CD4-positive, alpha-beta T cell treated with Interleukin-4 for 1 hour (primary cell): ENCODE data around the gene ERCC6.

Experiments used
- DNase-seq, 2 donors: peaks; one replicate each; pipeline ENCODE4 v3.0.0-alpha.2; 2020 to 2022

ERCC6 gene

DNA sequence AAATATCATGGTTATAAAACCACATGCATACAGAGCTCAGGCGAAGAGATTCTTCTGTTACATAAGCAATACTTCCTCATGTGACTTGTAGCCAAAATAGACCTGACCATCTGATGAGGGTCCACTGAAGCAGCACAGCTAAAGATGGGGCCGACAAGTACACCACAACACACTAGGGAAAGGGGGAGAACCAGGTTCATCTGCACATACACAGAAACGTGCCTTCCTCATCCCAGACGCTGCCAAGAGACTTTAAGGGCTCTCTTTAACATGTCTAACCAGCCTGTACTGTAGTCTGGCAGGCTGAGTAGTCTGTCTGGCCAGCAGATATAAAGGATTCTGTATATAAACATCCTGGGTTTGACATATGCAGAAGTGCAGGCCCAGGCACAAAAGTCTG lies 30.3 kb downstream of the ERCC6 start:
- DNase-seq = no peak

GRCh38 chr10:49508249-49508648 lies 30.7 kb downstream of the ERCC6 start:
- peak; percentile 15 to 61 for DNase-seq

DNA sequence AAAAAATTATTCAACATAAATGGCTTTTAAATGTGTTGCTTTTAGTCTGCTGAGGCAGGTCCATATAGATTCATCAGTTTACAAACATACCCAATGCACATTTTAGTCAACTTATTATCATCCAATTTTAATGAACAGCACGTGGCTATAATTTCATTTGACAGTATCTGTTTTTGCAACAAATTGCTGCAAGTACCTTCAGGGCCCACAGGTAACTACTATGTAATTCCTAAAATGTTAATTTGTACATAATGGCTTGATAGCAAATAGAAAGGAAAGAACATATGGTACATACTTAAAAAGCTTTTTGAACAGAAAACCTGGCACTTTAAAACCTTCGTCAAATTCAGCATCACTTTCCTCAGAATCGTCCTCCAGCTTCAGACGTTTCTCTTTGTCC lies 33.3 kb downstream of the ERCC6 start:
- DNase-seq = no peak

GRCh38 chr10:49505076-49505475 lies 33.8 kb downstream of the ERCC6 start:
- no peak for DNase-seq

- DNase-seq = no peak
Measured at GRCh38 chr10:49504528-49504927, 34.4 kb downstream of the ERCC6 start.

- DNase-seq = no peak
Measured at GRCh38 chr10:49502358-49502757, 36.6 kb downstream of the ERCC6 start.

GRCh38 chr10:49500412-49500811 lies 38.5 kb downstream of the ERCC6 start:
- no peak for DNase-seq

DNA sequence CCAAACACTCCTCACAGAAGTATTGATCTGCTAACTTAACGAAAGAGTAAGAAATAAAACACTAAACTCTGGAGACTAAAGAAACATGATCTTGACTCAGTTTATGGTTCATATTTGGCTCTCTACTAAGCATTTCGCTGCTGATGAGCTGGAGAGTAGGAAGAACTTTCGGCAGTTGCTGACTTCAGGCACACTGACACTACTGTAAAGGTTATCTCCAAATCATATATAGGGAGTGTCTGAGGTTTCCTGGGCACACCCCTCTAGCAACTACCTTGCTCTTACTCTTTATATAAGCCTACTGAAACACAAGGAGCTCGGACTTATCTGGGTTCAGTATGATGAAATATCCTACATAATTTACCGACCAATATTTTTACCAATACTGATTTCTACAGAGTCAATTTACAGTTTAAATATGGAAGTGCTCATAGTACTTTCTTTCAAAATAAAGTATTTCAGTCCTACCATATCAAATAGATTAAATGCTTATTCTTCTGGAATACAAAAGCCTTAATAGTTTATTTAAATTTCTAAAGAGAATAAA lies 39.5 kb downstream of the ERCC6 start:
- no peak for DNase-seq

DNA sequence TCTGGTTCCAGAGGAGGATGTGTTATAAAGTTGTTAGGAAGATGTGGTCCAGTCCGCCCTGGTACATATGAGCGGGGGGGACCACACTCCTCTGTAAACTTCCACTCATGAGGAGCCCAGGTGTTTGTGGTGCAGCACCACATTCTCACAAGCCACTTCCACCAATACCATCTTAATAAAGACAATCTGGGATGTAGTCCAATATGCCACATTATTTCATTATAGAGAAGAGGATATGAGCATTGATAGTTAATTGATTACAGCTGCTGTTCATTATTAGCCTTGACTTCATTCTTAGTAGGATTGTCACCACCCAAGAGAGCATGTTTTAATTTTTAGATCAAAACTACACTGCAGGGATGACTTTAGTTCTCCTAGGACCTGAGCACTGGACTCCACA lies 40.5 kb downstream of the ERCC6 start:
- DNase-seq = no peak

- no peak for DNase-seq
Measured at GRCh38 chr10:49497358-49497757, 41.6 kb downstream of the ERCC6 start.

GRCh38 chr10:49488056-49488717 lies 50.7 kb downstream of the ERCC6 start:
- no peak for DNase-seq

DNA sequence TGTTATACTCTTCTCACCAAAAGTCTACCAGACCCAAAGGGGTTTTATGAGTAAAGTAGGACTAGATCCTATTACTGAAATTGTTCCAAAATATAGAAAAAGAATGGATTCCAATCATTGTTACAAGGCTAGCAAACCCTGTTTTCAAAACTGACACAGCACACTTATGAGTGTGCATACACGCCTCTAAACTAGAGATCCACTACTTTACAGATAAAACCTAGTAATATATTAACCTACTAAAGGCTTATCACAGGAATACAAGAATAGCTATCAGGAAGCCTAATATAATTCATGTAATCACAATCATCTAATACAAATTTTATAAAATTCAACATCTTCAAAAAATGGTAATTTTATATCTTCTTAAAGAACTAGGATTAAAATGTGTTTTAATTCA lies 52.2 kb downstream of the ERCC6 start:
- no peak for DNase-seq

DNA sequence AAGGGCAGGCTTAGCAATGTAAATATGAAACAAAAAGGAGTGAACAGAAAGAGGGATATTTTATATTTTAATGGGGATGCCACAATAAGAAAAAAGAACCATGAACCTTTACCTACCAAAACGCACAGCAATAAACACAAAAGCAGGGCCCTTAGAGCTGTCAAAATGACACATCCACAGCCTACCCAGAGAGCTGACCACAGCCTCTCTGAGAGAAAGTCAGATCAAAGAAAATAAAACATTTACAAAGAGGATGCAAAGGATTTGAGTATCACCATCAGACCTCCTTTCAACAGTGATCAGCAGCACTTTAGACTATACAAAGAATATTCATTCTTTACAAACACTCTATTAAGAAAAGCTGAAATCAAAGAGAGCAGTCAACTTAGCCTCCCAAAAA lies 52.9 kb downstream of the ERCC6 start:
- no peak for DNase-seq

GRCh38 chr10:49484486-49485235 lies 54.3 kb downstream of the ERCC6 start:
- DNase-seq = no peak

GRCh38 chr10:49478819-49479218 lies 60.1 kb downstream of the ERCC6 start:
- DNase-seq = no peak

DNA sequence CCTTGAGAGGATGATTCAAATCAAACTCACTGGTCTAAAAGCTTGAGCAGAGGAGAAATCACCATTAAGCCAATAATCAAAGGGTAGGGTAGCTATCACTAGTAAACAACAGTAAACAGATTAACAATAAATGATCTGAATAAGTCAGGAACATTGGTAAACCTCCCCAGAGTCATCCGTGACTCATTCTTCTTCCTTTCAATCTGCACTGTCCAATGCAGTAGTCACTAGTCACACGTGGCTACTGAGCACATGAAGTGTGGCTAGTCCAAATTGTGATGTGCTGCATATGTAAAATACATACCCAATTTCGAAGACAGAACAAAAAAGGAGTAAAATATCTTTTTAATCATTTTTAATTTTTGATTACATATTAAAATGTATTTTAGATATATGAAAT lies 64.0 kb downstream of the ERCC6 start:
- DNase-seq = no peak

- DNase-seq = no peak
Measured at GRCh38 chr10:49471532-49471931, 67.4 kb downstream of the ERCC6 start.

- DNase-seq = no peak
Measured at GRCh38 chr10:49465736-49466135, 73.2 kb downstream of the ERCC6 start.
